IPS-18a (cell line): ENCODE results near the gene BTAF1.

Source experiments
- H3K27ac ChIP-seq: one replicate; pipeline ENCODE4 v1.5.1; 2013; ENCODE audit warnings: low read length
- H3K27me3 ChIP-seq: one replicate; pipeline ENCODE4 v1.6.1; 2013; ENCODE audit warnings: mild to moderate bottlenecking, low read length; ENCODE audit not compliant: control insufficient read depth, insufficient read depth
- H3K36me3 ChIP-seq: one replicate; pipeline ENCODE4 v1.6.1; 2013; ENCODE audit warnings: low read depth, low read length; ENCODE audit not compliant: control insufficient read depth
- H3K4me1 ChIP-seq: one replicate; pipeline ENCODE4 v1.6.1; 2013; ENCODE audit warnings: low read depth, low read length; ENCODE audit not compliant: control insufficient read depth
- H3K4me3 ChIP-seq: one replicate; pipeline ENCODE4 v1.5.1; 2013; ENCODE audit warnings: low read length
- H3K9ac ChIP-seq: one replicate; pipeline ENCODE4 v1.6.1; 2013; ENCODE audit warnings: mild to moderate bottlenecking, low read length, moderate library complexity
- H3K9me3 ChIP-seq: one replicate; pipeline ENCODE4 v1.6.1; 2013; ENCODE audit warnings: low read depth, low read length; ENCODE audit not compliant: control insufficient read depth

Gene BTAF1

GRCh38 chr10:91923371-91924211 lies at the start of gene BTAF1:
TSS of gene BTAF1 (plus strand) at chr10:91923770. CDS start at chr10:91924077, 307 bp downstream.
- Histone ChIP-seq H3K4me1 (peaks cover 5% of the 10 kb centered on the region), H3K27ac (peak within 1 kb of the TSS; percentile 92), H3K9ac (peak within 1 kb of the TSS; percentile 95), H3K9me3 (no peaks in the 10 kb centered on the region), H3K4me3 (peak within 1 kb of the TSS; percentile 97), H3K36me3 (peaks cover 7% of the 10 kb centered on the region), H3K27me3 (no peaks in the 10 kb centered on the region)

GRCh38 chr10:91875156-91875555 lies 48.4 kb upstream of the BTAF1 start:
- H3K27ac ChIP-seq: no peak overlapping the region
- H3K4me3 ChIP-seq: no peak overlapping the region
- H3K36me3 ChIP-seq: no peaks in the 10 kb centered on the region
- H3K9ac ChIP-seq: no peak overlapping the region
- no peaks in the 10 kb centered on the region for H3K27me3 ChIP-seq
- no peaks in the 10 kb centered on the region for H3K9me3 ChIP-seq
- H3K4me1 ChIP-seq: peaks cover 11% of the 10 kb centered on the region

GRCh38 chr10:91875779-91876178 lies 47.8 kb upstream of the BTAF1 start:
- Histone ChIP-seq H3K9ac (no peak overlapping the region), H3K27me3 (no peaks in the 10 kb centered on the region), H3K27ac (no peak overlapping the region), H3K9me3 (no peaks in the 10 kb centered on the region), H3K4me3 (no peak overlapping the region), H3K4me1 (peaks cover 17% of the 10 kb centered on the region), H3K36me3 (no peaks in the 10 kb centered on the region)

- Histone ChIP-seq H3K27me3 (no peaks in the 10 kb centered on the region), H3K9me3 (no peaks in the 10 kb centered on the region), H3K9ac (peak overlapping the region; percentile 16), H3K4me3 (peak overlapping the region; percentile 8), H3K36me3 (no peaks in the 10 kb centered on the region), H3K27ac (no peak overlapping the region), H3K4me1 (peaks cover 34% of the 10 kb centered on the region)
Measured at GRCh38 chr10:91879515-91880170, 43.9 kb upstream of the BTAF1 start.

- peak overlapping the region; percentile 8 for H3K4me3 ChIP-seq
- no peak overlapping the region for H3K27ac ChIP-seq
- H3K9me3 ChIP-seq: no peaks in the 10 kb centered on the region
- H3K9ac ChIP-seq: peak overlapping the region; percentile 16
- H3K36me3 ChIP-seq: no peaks in the 10 kb centered on the region
- no peaks in the 10 kb centered on the region for H3K27me3 ChIP-seq
- peaks cover 40% of the 10 kb centered on the region for H3K4me1 ChIP-seq
Measured at GRCh38 chr10:91880310-91880709, 43.3 kb upstream of the BTAF1 start.

GRCh38 chr10:91883549-91884444 lies 39.8 kb upstream of the BTAF1 start:
- Histone ChIP-seq H3K4me1 (peaks cover 60% of the 10 kb centered on the region), H3K9me3 (no peaks in the 10 kb centered on the region), H3K9ac (peak overlapping the region; percentile 35), H3K4me3 (peak overlapping the region; percentile 31), H3K27me3 (no peaks in the 10 kb centered on the region), H3K36me3 (no peaks in the 10 kb centered on the region), H3K27ac (peak overlapping the region; percentile 87)

GRCh38 chr10:91884536-91884935 lies 39.0 kb upstream of the BTAF1 start:
- H3K4me3 ChIP-seq: no peak overlapping the region
- no peaks in the 10 kb centered on the region for H3K9me3 ChIP-seq
- H3K4me1 ChIP-seq: peaks cover 57% of the 10 kb centered on the region
- no peaks in the 10 kb centered on the region for H3K27me3 ChIP-seq
- no peaks in the 10 kb centered on the region for H3K36me3 ChIP-seq
- peak overlapping the region; percentile 48 for H3K27ac ChIP-seq
- H3K9ac ChIP-seq: peak overlapping the region; percentile 35

- Histone ChIP-seq H3K27me3 (no peaks in the 10 kb centered on the region), H3K9ac (no peak overlapping the region), H3K27ac (no peak overlapping the region), H3K9me3 (no peaks in the 10 kb centered on the region), H3K4me1 (peaks cover 52% of the 10 kb centered on the region), H3K36me3 (no peaks in the 10 kb centered on the region), H3K4me3 (no peak overlapping the region)
Measured at GRCh38 chr10:91885362-91886079, 38.0 kb upstream of the BTAF1 start.

GRCh38 chr10:91886954-91887271 lies 36.7 kb upstream of the BTAF1 start:
- peak overlapping the region; percentile 75 for H3K9ac ChIP-seq
- H3K27ac ChIP-seq: peak overlapping the region; percentile 95
- no peaks in the 10 kb centered on the region for H3K36me3 ChIP-seq
- H3K27me3 ChIP-seq: no peaks in the 10 kb centered on the region
- H3K9me3 ChIP-seq: no peaks in the 10 kb centered on the region
- H3K4me3 ChIP-seq: peak overlapping the region; percentile 30
- H3K4me1 ChIP-seq: peaks cover 52% of the 10 kb centered on the region

- peak overlapping the region; percentile 95 for H3K27ac ChIP-seq
Measured at GRCh38 chr10:91887272-91888076, 36.1 kb upstream of the BTAF1 start.

More at GRCh38 chr10:91887272-91888076, 36.1 kb upstream of the BTAF1 start:
- peak overlapping the region; percentile 31 for H3K4me3 ChIP-seq
- H3K9me3 ChIP-seq: no peaks in the 10 kb centered on the region
- H3K9ac ChIP-seq: peak overlapping the region; percentile 75
- no peaks in the 10 kb centered on the region for H3K36me3 ChIP-seq
- H3K27me3 ChIP-seq: no peaks in the 10 kb centered on the region
- peaks cover 52% of the 10 kb centered on the region for H3K4me1 ChIP-seq
